HG02885 (cell line): ENCODE results near the gene SNX11.

Source experiments
- ATAC-seq: cut with Tn5 transposase; IDR thresholded peaks from one replicate; pipeline ENCODE4 v1.9.1; 2021; ENCODE audit warnings: mild to moderate bottlenecking; ENCODE audit not compliant: unreplicated experiment, poor library complexity

SNX11 gene

GRCh38 chr17:48127371-48128051 is 19.9 kb downstream of the SNX11 start:
- no peak for ATAC-seq

GRCh38 chr17:48128400-48128799 is 20.8 kb downstream of the SNX11 start:
- ATAC-seq: no peak

GRCh38 chr17:48129981-48130380 is 22.4 kb downstream of the SNX11 start:
- no peak for ATAC-seq

- ATAC-seq: no peak
Measured at GRCh38 chr17:48131216-48131824, 23.8 kb downstream of the SNX11 start.

GRCh38 chr17:48132385-48132784 is 24.8 kb downstream of the SNX11 start:
- no peak for ATAC-seq

GRCh38 chr17:48134912-48135480 is 27.4 kb downstream of the SNX11 start:
- ATAC-seq: no peak

- no peak for ATAC-seq
Measured at GRCh38 chr17:48137656-48138055, 30.1 kb downstream of the SNX11 start.

- ATAC-seq: no peak
Measured at GRCh38 chr17:48139944-48140343, 32.4 kb downstream of the SNX11 start.

- ATAC-seq: no peak
Measured at GRCh38 chr17:48143629-48144028, 36.1 kb downstream of the SNX11 start.

- no peak for ATAC-seq
Measured at GRCh38 chr17:48144231-48144630, 36.7 kb downstream of the SNX11 start.

- peak; percentile 35 for ATAC-seq
Measured at GRCh38 chr17:48144976-48145798, 37.6 kb downstream of the SNX11 start.

GRCh38 chr17:48148029-48148770 is 40.6 kb downstream of the SNX11 start:
- no peak for ATAC-seq

- ATAC-seq: no peak
Measured at GRCh38 chr17:48148854-48149786, 41.6 kb downstream of the SNX11 start.

- no peak for ATAC-seq
Measured at GRCh38 chr17:48149787-48150463, 42.4 kb downstream of the SNX11 start.

- no peak for ATAC-seq
Measured at GRCh38 chr17:48150597-48151001, 43.0 kb downstream of the SNX11 start.

GRCh38 chr17:48151220-48151619 is 43.7 kb downstream of the SNX11 start:
- ATAC-seq: no peak

GRCh38 chr17:48152289-48152688 is 44.7 kb downstream of the SNX11 start:
- ATAC-seq: no peak

GRCh38 chr17:48153691-48154358 is 46.3 kb downstream of the SNX11 start:
- no peak for ATAC-seq
